GM19351 (cell line): ENCODE data around the gene NDUFA9.

Experiments
- ATAC-seq: cut with Tn5 transposase; IDR thresholded peaks from one replicate; pipeline ENCODE4 v1.9.1; 2021; ENCODE audit warnings: mild to moderate bottlenecking, moderate library complexity; ENCODE audit not compliant: unreplicated experiment

Gene NDUFA9

GRCh38 chr12:4690760-4691159, 41.8 kb downstream of the NDUFA9 start:
- no peak for ATAC-seq
